NCI-H2196 treated with DMSO at 0.1 percent for 48 hours (cell line): Measurements from ENCODE around the gene MAX.
A peak's percentile ranks its signal among the peaks of the same experiment; 100 is the strongest.
"Not testable (repeated sequence)": the region's sequence is repeated elsewhere in the genome, so short reads cannot be mapped to it uniquely, and the experiment has no call there.

Source experiments
- DNase-seq: peaks from one replicate; lab custom pipeline; 2025; ENCODE audit not compliant: unreplicated experiment; lab: John Stamatoyannopoulos, UW

Gene MAX

GRCh38 chr14:65040666-65041433 lies 61.5 kb downstream of the MAX start:
- DNase-seq: no peak

GRCh38 chr14:65038966-65039365 lies 63.4 kb downstream of the MAX start:
- no peak for DNase-seq

GRCh38 chr14:65035049-65035448 lies 67.3 kb downstream of the MAX start:
- DNase-seq: peak; percentile 11

DNA sequence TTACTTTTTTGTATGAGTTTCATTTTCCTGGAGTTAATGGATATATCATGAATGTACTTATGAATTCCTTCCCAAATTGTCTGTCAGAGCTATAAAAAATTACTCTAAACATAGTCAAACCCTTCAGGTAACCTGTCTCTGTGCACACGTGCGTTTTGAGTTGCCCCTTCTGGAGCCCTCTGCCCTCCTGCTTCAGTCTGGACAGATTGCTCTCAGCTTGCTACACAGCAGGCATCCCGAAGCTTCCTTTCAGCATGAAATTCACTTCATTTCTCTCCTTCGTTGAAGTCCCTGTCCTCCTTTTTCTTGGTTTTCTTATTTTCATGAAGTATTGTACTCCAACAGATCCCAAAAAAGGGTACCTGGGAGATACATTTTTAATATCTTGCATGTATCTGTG lies 68.3 kb downstream of the MAX start:
- no peak for DNase-seq

DNA sequence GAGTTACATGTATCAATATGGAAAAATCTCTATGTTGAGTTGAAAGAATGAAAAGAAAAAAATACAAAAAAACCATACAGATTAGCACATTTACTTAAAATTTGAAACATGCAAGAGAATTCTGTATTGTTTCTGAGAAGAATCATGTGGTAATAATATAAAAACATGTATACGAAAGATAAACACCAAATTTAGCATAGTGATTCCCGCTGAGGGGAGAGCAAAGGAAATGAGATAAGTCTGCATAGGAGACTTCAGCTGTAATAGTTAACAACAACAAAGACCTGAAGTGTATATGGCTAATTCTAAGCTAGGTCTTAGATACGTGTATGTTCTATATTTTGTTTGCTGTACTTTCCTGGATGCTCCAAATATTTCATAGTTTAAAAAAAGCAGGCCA lies 69.1 kb downstream of the MAX start:
- DNase-seq: no peak

- no peak for DNase-seq
These were observed 70.0 kb downstream of the MAX start for GRCh38 chr14:65032319-65032718.

DNA sequence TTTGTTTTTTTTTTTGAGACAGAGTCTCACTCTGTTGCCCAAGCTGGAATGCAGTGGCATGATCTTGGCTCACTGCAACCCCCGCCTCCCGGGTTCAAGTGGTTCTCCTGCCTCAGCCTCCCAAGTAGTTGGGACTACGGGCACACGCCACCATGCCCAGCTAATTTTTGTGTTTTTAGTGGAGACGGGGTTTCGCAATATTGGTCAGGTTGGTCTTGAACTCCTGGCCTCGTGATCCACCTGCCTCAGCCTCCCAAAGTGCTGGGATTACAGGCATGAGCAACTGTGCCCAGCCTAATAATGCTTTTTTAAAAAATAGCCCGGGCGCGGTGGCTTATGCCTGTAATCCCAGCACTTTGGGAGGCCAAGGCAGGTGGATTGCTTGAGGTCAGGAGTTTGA lies 71.0 kb downstream of the MAX start:
- not testable (repeated sequence) for DNase-seq

DNA sequence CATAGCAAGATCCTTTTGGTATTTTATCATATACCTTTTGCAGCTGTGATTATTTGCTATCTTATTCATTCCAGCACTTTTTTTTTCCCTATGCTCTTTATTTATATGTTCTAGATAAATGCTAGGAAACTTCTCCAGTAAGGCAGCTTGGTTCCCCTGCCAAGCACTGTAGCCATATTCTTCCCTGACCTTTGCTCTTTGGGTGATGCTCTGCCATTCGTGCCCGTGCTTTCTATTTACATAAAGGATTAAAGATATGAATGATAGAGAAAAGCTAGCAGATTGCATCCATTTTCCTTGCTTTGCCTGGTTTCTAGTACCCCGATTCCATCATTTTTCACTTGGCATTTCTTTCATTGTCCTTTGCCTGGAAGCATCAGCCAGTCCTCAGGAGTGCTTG lies 73.4 kb downstream of the MAX start:
- DNase-seq: no peak

DNA sequence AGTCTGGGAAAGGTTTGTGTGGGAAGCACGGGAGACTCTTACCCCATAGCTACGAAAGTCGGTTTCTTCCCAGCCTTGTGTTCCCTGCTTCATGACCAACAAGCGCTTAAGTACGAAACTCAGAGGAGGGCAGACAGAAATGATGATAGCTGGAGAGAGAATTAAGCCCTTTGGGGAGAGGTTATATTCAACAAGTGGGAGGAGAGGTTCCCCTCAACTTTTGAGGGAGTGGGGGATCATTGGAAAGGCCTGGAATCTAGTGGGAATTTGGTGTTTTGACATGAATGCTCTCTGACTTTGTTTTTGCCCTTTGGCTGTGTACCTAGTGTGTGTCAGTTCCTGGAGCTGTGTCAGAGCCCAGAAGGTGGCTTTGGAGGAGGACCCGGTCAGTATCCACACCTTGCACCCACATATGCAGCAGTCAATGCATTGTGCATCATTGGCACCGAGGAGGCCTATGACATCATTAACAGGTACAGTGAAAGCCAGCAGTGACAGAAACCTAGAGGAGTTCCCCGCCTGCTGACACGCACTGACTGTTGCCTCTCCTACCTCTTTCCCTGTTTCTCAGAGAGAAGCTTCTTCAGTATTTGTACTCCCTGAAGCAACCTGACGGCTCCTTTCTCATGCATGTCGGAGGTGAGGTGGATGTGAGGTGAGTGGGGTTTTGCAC lies 75.1 kb downstream of the MAX start:
- DNase-seq: no peak

GRCh38 chr14:65026526-65026925 lies 75.8 kb downstream of the MAX start:
- no peak for DNase-seq

DNA sequence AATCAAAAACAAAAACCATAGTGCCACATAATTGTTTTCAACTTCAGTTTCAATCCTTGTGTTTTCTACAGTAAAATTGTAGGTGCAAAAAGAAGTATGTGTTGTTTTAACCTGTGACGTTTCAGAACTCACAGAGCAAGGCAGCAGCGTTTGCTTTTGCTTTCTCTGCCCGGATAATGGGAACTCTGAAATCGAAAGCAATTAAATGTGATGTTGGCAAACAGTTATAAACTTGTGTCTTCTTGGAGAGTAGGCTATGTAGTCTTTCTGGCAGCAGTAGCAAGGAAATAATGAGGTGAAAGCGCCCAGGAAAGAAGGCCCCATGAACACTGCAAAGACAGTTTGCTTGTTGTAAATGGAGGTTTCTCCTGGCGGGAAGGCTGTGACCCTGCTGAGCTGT lies 76.5 kb downstream of the MAX start:
- DNase-seq: no peak
